Lower lobe of right lung (tissue), 2 donors: Measurements from ENCODE around the gene NUMB. TPM values are rescaled to one million over a fixed set of nuclear protein-coding genes. Genes with fewer than 3 reads are reported as not detected.

Source experiments
- ATAC-seq, 2 donors: fragments of 200-7000 bp; cut with Tn5 transposase; one replicate each; pipeline ENCODE4 v1.9.1; 2020 to 2022; ENCODE audit warnings: mild to moderate bottlenecking in 2 of 2, moderate library complexity in 2 of 2
- DNase-seq: peaks from one replicate; pipeline ENCODE4 v3.0.0-alpha.2; 2020
- H3K27ac ChIP-seq: fragments of 200-600 bp; one replicate; pipeline ENCODE4 v1.8.0; 2022
- H3K27me3 ChIP-seq: fragments of 200-600 bp; one replicate; pipeline ENCODE4 v1.8.0; 2022; ENCODE audit warnings: low read depth
- H3K36me3 ChIP-seq: fragments of 200-600 bp; one replicate; pipeline ENCODE4 v1.8.0; 2022; ENCODE audit warnings: mild to moderate bottlenecking
- H3K4me1 ChIP-seq: fragments of 200-600 bp; one replicate; pipeline ENCODE4 v1.8.0; 2022
- H3K4me3 ChIP-seq: fragments of 200-600 bp; one replicate; pipeline ENCODE4 v1.8.0; 2022; ENCODE audit warnings: mild to moderate bottlenecking
- H3K9me3 ChIP-seq: fragments of 200-600 bp; one replicate; pipeline ENCODE4 v1.8.0; 2022
- CTCF ChIP-seq: fragments of 200-600 bp; IDR thresholded peaks from one replicate; pipeline ENCODE4 v1.8.0; 2022; ENCODE audit warnings: antibody characterized with exemption, mild to moderate bottlenecking
- intact Hi-C: fragments of 100-400 bp; cut with DNase I; formaldehyde crosslinking; loops from one replicate; pipeline ENCODE4 v1.11.0; 2022
- total RNA-seq: library from RNA; stranded (reverse); fragmentation: NEBNext Ultra II Directional; extraction: Animal tissue kit (Norgen Biotek cat#: 25700); gene quantifications from one replicate; pipeline ENCODE4 v1.2.1, GENCODE V29; 2021
- donor health status: DM: no; HTN: yes; CAD: no; lungs with severe emphysema.

NUMB gene
- total RNA-seq, 1 donor from 2014 or later: 126 TPM

- no peaks in the 10 kb centered on the region for H3K27me3 ChIP-seq
- H3K4me1 ChIP-seq: no peaks in the 10 kb centered on the region
- no peak for TF ChIP-seq CTCF
- ATAC-seq: no peak
- intact Hi-C loops: no loop called here
- no peak overlapping the region for H3K27ac ChIP-seq
- H3K4me3 ChIP-seq: no peak overlapping the region
- no peak for DNase-seq
- no peaks in the 10 kb centered on the region for H3K36me3 ChIP-seq
- no peaks in the 10 kb centered on the region for H3K9me3 ChIP-seq
Measured at GRCh38 chr14:73259837-73260236, 198.5 kb downstream of the NUMB start.

DNA sequence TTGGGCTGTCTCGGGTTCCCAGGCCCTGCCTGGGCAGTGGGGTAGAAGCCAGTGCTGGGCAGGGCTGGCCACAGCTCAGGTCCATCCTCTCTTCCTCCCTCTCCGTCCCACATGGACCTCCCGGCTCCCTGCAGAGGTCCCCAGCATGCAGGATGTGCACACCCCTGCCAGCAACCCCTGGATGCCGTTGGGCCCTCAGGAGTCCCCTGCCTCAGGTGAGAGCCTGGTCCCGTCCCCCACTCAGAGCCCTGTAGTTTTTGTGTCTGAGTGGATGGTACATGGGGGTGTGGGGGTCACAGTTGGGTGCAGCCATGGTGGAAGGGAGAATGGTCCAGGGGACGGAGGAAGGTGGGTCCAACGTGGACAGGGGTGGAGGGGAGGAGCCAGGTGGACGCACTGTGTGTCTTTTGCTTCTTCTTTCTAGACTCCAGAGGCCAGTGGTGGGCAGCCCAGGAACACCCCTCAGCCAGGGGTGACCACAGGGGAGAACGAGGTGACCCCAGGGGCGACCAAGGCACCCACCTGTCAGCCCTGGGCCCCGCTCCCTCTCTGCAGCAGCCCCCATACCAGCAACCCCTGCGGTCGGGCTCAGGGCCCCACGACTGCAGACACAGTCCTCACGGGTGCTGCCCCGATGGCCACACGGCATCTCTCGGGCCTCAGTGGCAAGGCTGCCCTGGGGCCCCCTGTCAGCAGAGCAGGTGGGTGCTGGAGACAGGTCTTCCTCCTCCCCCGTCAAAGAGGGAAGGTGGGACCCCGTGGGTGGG is 199.3 kb downstream of the NUMB start:
- no peaks in the 10 kb centered on the region for H3K4me1 ChIP-seq
- intact Hi-C loops: no loop called here
- H3K36me3 ChIP-seq: no peaks in the 10 kb centered on the region
- no peak overlapping the region for H3K27ac ChIP-seq
- TF ChIP-seq CTCF: no peak
- ATAC-seq (no peak), DNase-seq (no peak)
- H3K27me3 ChIP-seq: no peaks in the 10 kb centered on the region
- no peak overlapping the region for H3K4me3 ChIP-seq
- no peaks in the 10 kb centered on the region for H3K9me3 ChIP-seq

- H3K4me1 ChIP-seq: no peaks in the 10 kb centered on the region
- H3K9me3 ChIP-seq: no peaks in the 10 kb centered on the region
- TF ChIP-seq CTCF: no peak
- no peaks in the 10 kb centered on the region for H3K27me3 ChIP-seq
- intact Hi-C loops: no loop called here
- no peak overlapping the region for H3K27ac ChIP-seq
- no peak for ATAC-seq
- DNase-seq: no peak
- H3K4me3 ChIP-seq: no peak overlapping the region
- H3K36me3 ChIP-seq: no peaks in the 10 kb centered on the region
Measured at GRCh38 chr14:73258076-73258475, 200.3 kb downstream of the NUMB start.

- Histone ChIP-seq H3K4me3 (no peak overlapping the region), H3K36me3 (no peaks in the 10 kb centered on the region), H3K27ac (no peak overlapping the region), H3K27me3 (no peaks in the 10 kb centered on the region), H3K9me3 (no peaks in the 10 kb centered on the region), H3K4me1 (no peaks in the 10 kb centered on the region)
- no peak for DNase-seq
- intact Hi-C loops: no loop called here
- ATAC-seq: no peak
- TF ChIP-seq CTCF: no peak
Measured at GRCh38 chr14:73255693-73256225, 202.6 kb downstream of the NUMB start.

DNA sequence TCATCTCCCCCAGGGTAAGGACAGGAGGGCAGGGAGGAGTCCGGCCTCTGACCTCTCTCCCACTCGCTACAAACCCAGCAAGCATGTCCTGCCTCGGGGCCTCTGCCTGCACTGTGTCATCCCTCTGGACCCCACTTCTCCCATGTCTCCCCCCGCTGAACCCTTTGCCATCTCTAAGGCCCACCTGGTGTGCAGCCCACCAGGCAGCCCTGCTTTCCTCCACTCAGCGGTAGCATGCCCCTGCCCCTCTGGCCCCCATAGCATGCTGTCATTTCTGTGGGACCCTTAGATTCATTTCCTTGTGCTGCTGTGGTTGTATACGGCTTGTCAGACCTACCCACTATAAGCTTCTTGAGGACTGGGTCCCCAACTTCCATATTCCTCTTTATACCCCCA is 203.3 kb downstream of the NUMB start:
- intact Hi-C loops: no loop called here
- no peak for ATAC-seq
- no peak for TF ChIP-seq CTCF
- no peaks in the 10 kb centered on the region for H3K36me3 ChIP-seq
- H3K27me3 ChIP-seq: no peaks in the 10 kb centered on the region
- no peak for DNase-seq
- H3K27ac ChIP-seq: no peak overlapping the region
- H3K4me3 ChIP-seq: no peak overlapping the region
- H3K9me3 ChIP-seq: no peaks in the 10 kb centered on the region
- no peaks in the 10 kb centered on the region for H3K4me1 ChIP-seq
